DMS 273 treated with DMSO at 0.1 percent for 48 hours (cell line): Measurements from ENCODE around the gene NEK6.

ENCODE experiments used
- DNase-seq: peaks from one replicate; lab custom pipeline; 2025; lab: John Stamatoyannopoulos, UW

The NEK6 gene

DNA sequence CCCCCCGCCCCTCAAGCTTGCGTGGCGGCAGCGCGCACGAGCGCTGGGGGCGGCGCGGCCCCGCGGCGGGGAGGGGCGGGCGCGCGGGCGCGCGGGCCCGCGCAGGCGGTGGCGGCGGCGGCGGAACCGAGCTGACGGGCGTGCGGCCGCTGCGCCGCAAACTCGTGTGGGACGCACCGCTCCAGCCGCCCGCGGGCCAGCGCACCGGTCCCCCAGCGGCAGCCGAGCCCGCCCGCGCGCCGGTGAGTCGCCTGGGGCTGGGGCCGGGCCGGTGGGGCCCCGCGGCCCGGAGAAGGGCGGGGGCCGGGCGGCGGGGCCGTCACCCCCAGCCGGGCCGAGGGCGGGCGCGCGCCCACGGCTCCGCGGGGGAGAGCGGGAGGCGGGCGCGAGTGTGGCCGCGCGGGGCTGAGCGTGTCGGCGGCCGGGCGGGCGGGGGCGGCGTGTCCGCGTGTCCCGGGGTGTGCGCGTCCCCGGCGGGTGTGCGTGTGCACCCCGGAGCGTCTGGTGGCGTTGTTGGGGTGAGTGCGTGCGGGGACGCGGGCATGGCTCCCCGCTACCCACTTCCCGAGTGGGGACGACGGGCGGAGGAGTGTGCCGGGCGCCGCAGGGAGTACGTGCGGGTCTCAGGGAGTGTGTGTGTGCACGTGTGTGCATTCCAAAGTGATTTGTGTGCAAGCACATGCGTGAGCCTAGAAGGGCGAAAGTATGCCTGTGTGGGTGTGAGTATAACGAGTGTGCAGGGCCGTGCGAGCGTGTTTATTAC lies at the start of gene NEK6:
TSS of gene NEK6 (plus strand) at position 106 of the 763 bp plus-strand sequence. CDS start 44,016 bp downstream, outside the sequence.
- no peak for DNase-seq

DNA sequence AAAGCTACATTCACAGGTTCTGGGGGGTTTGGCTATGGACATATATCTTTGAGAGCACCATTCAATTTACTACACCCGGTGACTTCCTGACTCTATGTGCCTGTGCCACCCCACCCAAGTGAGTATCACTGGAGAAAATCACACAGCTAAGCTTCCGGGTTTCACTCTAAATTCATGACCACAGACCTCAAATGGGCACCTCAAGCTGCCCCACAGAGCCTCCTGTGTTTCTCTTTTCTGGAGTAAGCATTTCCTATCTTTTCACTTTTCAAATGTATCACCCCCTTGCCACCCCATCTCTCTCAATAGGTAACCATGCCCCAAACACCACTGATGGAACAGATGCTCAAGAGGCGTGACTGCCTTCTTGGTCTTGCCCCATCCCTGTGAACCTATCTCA lies 49.2 kb upstream of the NEK6 start:
- no peak for DNase-seq

- DNase-seq: no peak
These were observed 48.5 kb upstream of the NEK6 start for GRCh38 chr9:124209279-124209678.

DNA sequence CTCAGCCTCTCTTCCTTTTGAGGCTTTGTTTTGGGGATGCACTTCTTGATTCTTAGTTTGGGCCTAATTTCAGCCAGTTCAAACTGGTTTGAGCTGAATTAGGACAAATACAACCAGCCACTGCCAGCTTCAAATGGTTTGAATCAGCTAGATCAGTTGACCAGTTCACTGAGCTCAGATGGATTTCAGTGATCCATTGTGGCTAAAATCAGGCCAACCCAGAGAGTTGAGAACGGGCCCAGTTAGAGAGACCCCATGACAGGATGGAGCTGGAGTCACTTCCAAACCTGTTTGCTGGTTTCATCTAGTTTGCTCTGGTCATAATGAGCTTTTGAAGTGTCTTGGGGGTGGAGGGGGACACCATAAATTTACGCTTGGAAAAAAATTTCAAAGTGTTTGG lies 48.0 kb upstream of the NEK6 start:
- DNase-seq: no peak

GRCh38 chr9:124210697-124211096 lies 47.1 kb upstream of the NEK6 start:
- no peak for DNase-seq

GRCh38 chr9:124212381-124213050 lies 45.2 kb upstream of the NEK6 start:
- DNase-seq: no peak

DNA sequence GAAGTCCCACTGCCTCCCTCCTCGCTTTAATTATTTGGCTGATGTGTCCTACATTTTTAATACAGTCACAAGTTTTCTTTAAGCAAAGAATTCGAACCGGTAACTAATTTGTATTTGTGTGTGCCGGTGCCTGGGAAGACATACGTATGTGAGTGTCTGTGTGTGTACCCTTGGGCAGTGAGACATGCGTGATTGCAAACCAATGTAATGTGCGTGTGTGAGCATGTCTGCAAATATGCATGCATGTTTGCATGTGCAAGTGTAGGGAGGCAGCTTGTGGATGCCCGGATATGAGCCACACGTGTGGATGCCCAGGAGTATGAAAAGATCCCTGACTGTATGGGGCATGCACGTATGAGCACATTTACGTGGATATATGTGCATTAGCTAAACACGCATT lies 44.4 kb upstream of the NEK6 start:
- no peak for DNase-seq

DNA sequence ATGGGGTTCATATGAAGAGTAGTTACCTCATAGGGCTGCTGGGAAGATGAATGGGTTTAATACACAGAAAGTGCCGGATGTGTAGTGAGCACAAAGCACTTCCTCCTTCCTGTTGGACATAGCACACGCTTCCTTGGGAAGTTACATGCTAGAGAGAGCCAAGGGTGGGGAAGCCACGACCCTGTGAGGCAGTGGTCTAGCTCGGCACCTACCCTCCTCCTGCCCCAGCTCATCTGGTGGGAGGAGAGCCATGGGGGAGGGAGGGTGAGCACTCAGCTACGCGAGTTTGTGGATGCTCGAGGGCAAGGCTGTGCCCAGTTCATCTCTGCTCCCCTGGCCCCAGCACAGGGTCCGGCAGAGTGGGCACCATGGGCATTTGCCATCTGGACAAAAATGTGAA lies 43.6 kb upstream of the NEK6 start:
- no peak for DNase-seq

GRCh38 chr9:124214596-124215367 lies 43.0 kb upstream of the NEK6 start:
- DNase-seq: no peak

GRCh38 chr9:124215368-124215910 lies 42.3 kb upstream of the NEK6 start:
- DNase-seq: no peak

- no peak for DNase-seq
These were observed 41.8 kb upstream of the NEK6 start for GRCh38 chr9:124215956-124216355.

DNA sequence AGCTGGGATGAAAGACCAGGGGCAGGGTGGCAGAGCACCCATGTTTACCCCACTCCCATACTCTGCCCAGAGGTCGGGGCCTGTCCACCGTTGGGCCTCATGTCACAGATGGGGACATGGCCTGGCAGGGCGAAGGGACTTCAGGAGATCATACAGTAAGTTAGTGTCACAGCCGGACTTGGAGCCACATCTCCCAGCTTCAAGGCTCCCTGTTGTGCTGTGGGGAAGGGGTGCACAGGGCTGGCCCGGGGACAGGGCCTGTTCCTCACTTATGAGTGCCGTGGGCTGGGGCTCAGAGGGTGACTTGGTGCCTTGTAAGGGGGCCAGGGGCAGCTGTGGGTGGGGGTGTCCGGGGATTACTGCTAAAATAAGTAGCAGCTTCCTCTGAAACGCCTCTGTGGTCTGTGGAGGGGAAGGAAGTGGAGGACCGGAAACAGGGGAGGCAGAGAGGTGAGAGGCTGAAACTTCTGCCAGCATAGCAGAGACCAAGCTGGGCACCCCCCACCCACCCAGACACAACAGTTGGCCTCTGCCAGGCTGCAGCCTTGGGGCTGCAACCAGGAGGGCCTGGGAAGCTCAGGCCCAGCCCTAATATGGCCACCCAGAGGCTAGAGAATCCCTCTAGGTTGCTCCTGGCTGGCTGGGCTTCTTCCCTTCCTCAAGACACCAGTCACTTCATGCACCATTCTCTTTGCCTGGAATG lies 41.1 kb upstream of the NEK6 start:
- DNase-seq: no peak

GRCh38 chr9:124217836-124218437 lies 39.8 kb upstream of the NEK6 start:
- DNase-seq: no peak

GRCh38 chr9:124218438-124218982 lies 39.2 kb upstream of the NEK6 start:
- DNase-seq: no peak

DNA sequence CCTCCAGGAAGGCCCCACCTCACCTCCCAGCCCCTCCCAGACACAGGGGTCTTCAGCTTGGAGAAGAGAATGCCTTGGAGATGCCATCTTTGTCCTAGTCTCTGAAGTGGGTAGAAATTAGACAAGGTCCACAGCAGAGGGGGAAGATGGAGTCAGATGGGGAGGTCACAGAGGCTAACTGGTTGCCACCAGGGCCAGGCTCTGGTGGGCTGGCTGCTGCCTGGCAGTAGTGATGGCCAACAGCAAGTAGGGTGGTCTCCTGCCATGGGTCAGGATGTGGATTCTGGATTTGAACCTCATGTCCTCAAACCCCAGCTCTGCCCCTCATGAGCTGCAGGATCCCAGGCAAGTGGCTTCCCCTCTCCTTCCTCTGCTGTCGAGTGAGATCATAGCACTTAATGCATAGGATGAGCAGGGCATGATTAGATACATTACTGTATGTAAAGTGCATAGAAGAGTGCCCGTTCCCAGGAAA lies 38.7 kb upstream of the NEK6 start:
- DNase-seq: no peak

DNA sequence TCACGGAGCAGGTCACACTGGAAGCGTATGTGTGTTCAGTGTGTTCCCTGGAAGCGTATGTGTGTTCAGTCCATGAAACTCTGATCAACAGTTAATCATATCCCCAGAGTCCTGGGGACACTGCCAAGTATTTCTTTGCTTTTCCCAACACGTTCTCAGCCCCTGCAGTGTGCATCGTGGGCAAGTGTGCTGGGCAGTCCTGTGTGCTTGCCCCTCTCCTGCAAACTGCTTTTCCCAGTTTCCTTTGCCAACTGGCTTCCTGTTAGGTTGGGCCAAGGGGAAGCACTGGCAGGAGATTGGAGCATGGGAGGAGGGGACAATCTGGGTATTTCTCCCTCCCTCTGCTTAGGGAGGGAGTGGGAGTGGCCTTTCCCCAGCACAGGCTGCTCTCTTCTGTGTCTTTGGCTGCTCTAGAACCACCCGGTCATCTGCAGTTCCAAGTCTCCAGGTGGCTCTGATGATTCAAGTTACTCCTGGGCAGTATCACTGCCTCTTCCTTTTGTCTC lies 36.8 kb upstream of the NEK6 start:
- DNase-seq: peak; percentile 38

- no peak for DNase-seq
These were observed 36.1 kb upstream of the NEK6 start for GRCh38 chr9:124221676-124222075.

- no peak for DNase-seq
These were observed 35.6 kb upstream of the NEK6 start for GRCh38 chr9:124222109-124222508.

DNA sequence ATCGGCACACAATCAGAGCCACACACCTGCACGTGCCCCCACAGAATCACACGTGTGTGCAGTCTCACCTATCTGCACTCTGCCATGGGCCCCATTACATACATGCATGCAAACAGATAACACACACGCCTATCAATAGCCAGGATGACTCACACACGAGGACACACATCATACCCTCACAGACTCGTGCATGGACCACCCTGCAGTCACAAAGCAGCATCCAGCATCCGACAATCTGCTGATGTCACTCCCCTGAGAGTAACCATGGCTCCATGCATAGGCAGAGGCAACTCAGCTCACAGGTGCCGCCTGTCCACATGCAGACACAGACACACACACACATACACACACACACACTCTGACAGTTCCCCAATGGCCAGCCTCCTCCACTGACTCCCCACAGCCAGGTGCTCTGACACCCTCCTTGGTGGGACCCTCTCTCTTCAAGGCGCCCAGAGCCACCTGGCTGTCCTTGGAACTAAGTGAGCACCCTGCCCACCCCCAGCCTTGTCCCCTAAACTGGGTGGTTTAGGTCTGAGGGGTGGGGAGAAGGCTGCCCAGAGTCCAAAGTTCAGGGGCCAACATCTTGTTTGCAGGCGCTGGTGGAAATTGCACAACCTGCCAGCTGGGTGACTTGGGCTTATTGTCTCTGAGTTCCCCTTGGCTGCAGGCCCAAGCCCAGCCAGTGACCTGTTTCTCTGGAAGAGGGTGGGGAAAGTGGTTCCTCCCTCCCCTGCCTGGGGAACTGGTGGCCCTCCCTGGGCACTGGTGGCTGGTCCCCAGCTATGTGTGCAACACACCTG lies 34.6 kb upstream of the NEK6 start:
- no peak for DNase-seq

GRCh38 chr9:124225945-124226344 lies 31.8 kb upstream of the NEK6 start:
- DNase-seq: no peak
